Fibroblast of skin of left quadriceps (primary cell): Measurements from ENCODE around the gene FKBP2.
"Not testable (repeated sequence)": the region's sequence is repeated elsewhere in the genome, so short reads cannot be mapped to it uniquely, and the experiment has no call there.

Experiments used
- DNase-seq, 2 experiments: peaks; one replicate each; pipeline ENCODE4 v3.0.0-alpha.2; 2013; ENCODE audit warnings: low read depth in 2 of 2

FKBP2 gene

GRCh38 chr11:64233913-64234586 is 6.8 kb upstream of the FKBP2 start, which contains the start of gene VEGFB:
VEGFB (plus strand) TSS chr11:64234584; CDS start chr11:64234834, 250 bp downstream.
- DNase-seq: no peak

- no peak for DNase-seq
Observed at GRCh38 chr11:64234647-64235379, 6.1 kb upstream of the FKBP2 start.

GRCh38 chr11:64235437-64236161 is 5.3 kb upstream of the FKBP2 start:
- DNase-seq: no peak

GRCh38 chr11:64237484-64237951 is 3.4 kb upstream of the FKBP2 start:
- no peak for DNase-seq

- DNase-seq: no peak
Observed at GRCh38 chr11:64238076-64238475, 2.8 kb upstream of the FKBP2 start.

- no peak for DNase-seq
Observed at GRCh38 chr11:64238999-64239398, 1.9 kb upstream of the FKBP2 start.

GRCh38 chr11:64239662-64240434 is 1.0 kb upstream of the FKBP2 start:
- DNase-seq: no peak

- peak in 1 of 2 experiments; percentile 98 for DNase-seq
Observed at GRCh38 chr11:64241241-64241490, 271 bp downstream of the FKBP2 start.

- peak in 1 of 2 experiments; percentile 98 for DNase-seq
Observed at GRCh38 chr11:64241491-64242374, 838 bp downstream of the FKBP2 start.

GRCh38 chr11:64243236-64243854 is 2.5 kb downstream of the FKBP2 start:
- DNase-seq: no peak

GRCh38 chr11:64244107-64244506 is 3.2 kb downstream of the FKBP2 start:
- no peak for DNase-seq

GRCh38 chr11:64244966-64245365 is 4.1 kb downstream of the FKBP2 start:
- DNase-seq: no peak

- no peak for DNase-seq
Observed at GRCh38 chr11:64245401-64245796, 4.5 kb downstream of the FKBP2 start.

- DNase-seq: peak; percentile 65 to 68
Observed at GRCh38 chr11:64245797-64246620, 5.1 kb downstream of the FKBP2 start.

- DNase-seq: not testable (repeated sequence)
Observed at GRCh38 chr11:64246621-64246870, 5.7 kb downstream of the FKBP2 start.

GRCh38 chr11:64246871-64247728 is 6.2 kb downstream of the FKBP2 start, which contains the start of gene PPP1R14B:
PPP1R14B (minus strand) TSS chr11:64246943; CDS start chr11:64246673, 270 bp downstream.
- DNase-seq: peak; percentile 58 to 60

GRCh38 chr11:64247729-64248531 is 7.0 kb downstream of the FKBP2 start:
- DNase-seq: no peak

- no peak for DNase-seq
Observed at GRCh38 chr11:64248578-64248977, 7.7 kb downstream of the FKBP2 start.
